GM12892 (cell line): ENCODE results near the gene RBMS1.

ENCODE experiments used
- POLR2A ChIP-seq: IDR thresholded peaks from 2 replicates; pipeline ENCODE4 v1.6.1; 2011; ENCODE audit warnings: low read depth, low read length, control low read depth
- POLR2AphosphoS5 ChIP-seq: IDR thresholded peaks from 2 replicates; pipeline ENCODE4 v1.6.1; 2011; ENCODE audit warnings: low read depth, low read length, control low read depth

GRCh38 chr2:160431441-160431840, 62.2 kb downstream of the RBMS1 start:
- TF ChIP-seq POLR2AphosphoS5: no peak
- no peak for TF ChIP-seq POLR2A
